OCI-LY1 (cell line): ENCODE data around the gene STAT5B.

ENCODE experiments used
- CTCF ChIP-seq: fragments of 200-600 bp; sonication (generic), shearing (Covaris generic); IDR thresholded peaks from 2 replicates; pipeline ENCODE4 v1.5.1; 2017; ENCODE audit warnings: mild to moderate bottlenecking, antibody characterized with exemption, low read length, moderate library complexity, mixed read lengths
- EZH2 ChIP-seq: fragments of 200-600 bp; sonication (generic), shearing (Covaris generic); IDR thresholded peaks from 2 replicates; pipeline ENCODE4 v1.8.0; 2017; ENCODE audit warnings: borderline replicate concordance, mixed run types, mild to moderate bottlenecking, antibody characterized with exemption, low read length, moderate library complexity, mixed read lengths

- TF ChIP-seq EZH2, result no peak
- no peak for TF ChIP-seq CTCF
These were observed 75.3 kb downstream of the STAT5B start for GRCh38 chr17:42200706-42201457.
